ENCODE data around the gene IL23A.

- TF ChIP-seq CTCF (conservative IDR thresholded peaks at IDR 0.05; ENCODE audit: low read depth in 2 of 2) (no peak), EZH2 (IDR thresholded peaks at IDR 0.05; ENCODE audit: low read depth, unreplicated experiment) (no peak), POLR2AphosphoS5 (IDR thresholded peaks at IDR 0.05; ENCODE audit: low read depth) (no peak), JUNB (IDR thresholded peaks at IDR 0.05; ENCODE audit: unreplicated experiment) (no peak), EZH2phosphoT487 (IDR thresholded peaks at IDR 0.05; ENCODE audit: unreplicated experiment) (no peak), REST (IDR thresholded peaks at IDR 0.05; ENCODE audit: unreplicated experiment) (no peak), ZNF331 (CRISPR knock-in tag; IDR thresholded peaks at IDR 0.05; ENCODE audit: low read depth) (no peak), CREB1 (CRISPR knock-in tag; IDR thresholded peaks at IDR 0.05; ENCODE audit: low read depth) (no peak)
These were observed 6.0 kb upstream of the IL23A start for GRCh38 chr12:56332512-56333196.
